HEK293 (cell line): ENCODE measurements around the gene CENPO.
A peak's percentile ranks its signal among the peaks of the same experiment; 100 is the strongest.

Experiments
- PRDM1 ChIP-seq: fragments of 450-650 bp; formaldehyde crosslinking; IDR thresholded peaks from 2 replicates; pipeline ENCODE4; 2016; ENCODE audit warnings: missing biosample characterization, missing genetic modification characterization
- RBAK ChIP-seq: fragments of 450-650 bp; formaldehyde crosslinking; IDR thresholded peaks from 2 replicates; pipeline ENCODE4 v1.5.1; 2016; ENCODE audit warnings: missing biosample characterization, missing genetic modification characterization
- SCRT2 ChIP-seq: fragments of 450-650 bp; formaldehyde crosslinking; IDR thresholded peaks from 2 replicates; pipeline ENCODE4 v1.5.1; 2016; ENCODE audit warnings: missing biosample characterization, missing genetic modification characterization
- ZFHX2 ChIP-seq: fragments of 450-650 bp; formaldehyde crosslinking; conservative IDR thresholded peaks from 2 replicates; pipeline ENCODE4 v1.5.1; 2016; ENCODE audit warnings: missing biosample characterization, missing genetic modification characterization
- ZNF121 ChIP-seq: fragments of 450-650 bp; formaldehyde crosslinking; IDR thresholded peaks from 2 replicates; pipeline ENCODE4 v1.5.1; 2016; ENCODE audit warnings: missing biosample characterization, missing genetic modification characterization
- ZNF140 ChIP-seq: fragments of 450-650 bp; formaldehyde crosslinking; IDR thresholded peaks from 2 replicates; pipeline ENCODE4 v1.5.1; 2016; ENCODE audit warnings: missing biosample characterization, missing genetic modification characterization
- ZNF214 ChIP-seq: fragments of 450-650 bp; formaldehyde crosslinking; IDR thresholded peaks from 2 replicates; pipeline ENCODE4 v1.5.1; 2017; ENCODE audit warnings: missing biosample characterization, mild to moderate bottlenecking, missing genetic modification characterization, borderline replicate concordance
- ZNF274 ChIP-seq, 2 experiments: fragments of 200-500 bp in 1 of 2; fragments of 450-650 bp in 1 of 2; sonication (Bioruptor generic) in 1 of 2; formaldehyde crosslinking in 1 of 2; IDR thresholded peaks; 2 replicates each; pipeline versions ENCODE4 v1.5.1 to v1.6.1; 2014 to 2016; ENCODE audit warnings: borderline replicate concordance in 1 of 2, inconsistent platforms in 1 of 2, low read length in 1 of 2, missing biosample characterization in 1 of 2, missing genetic modification characterization in 1 of 2
- ZNF324 ChIP-seq: fragments of 450-650 bp; formaldehyde crosslinking; IDR thresholded peaks from 2 replicates; pipeline ENCODE4 v1.5.1; 2016; ENCODE audit warnings: missing biosample characterization, missing genetic modification characterization
- ZNF426 ChIP-seq: fragments of 450-650 bp; formaldehyde crosslinking; IDR thresholded peaks from 2 replicates; pipeline ENCODE4 v1.5.1; 2017; ENCODE audit warnings: missing biosample characterization, missing genetic modification characterization, mild to moderate bottlenecking, inconsistent platforms, moderate library complexity
- ZNF501 ChIP-seq: fragments of 450-650 bp; formaldehyde crosslinking; IDR thresholded peaks from 2 replicates; pipeline ENCODE4 v1.5.1; 2016; ENCODE audit warnings: missing biosample characterization, missing genetic modification characterization
- ZNF529 ChIP-seq: fragments of 450-650 bp; formaldehyde crosslinking; IDR thresholded peaks from 2 replicates; pipeline ENCODE4 v1.5.1; 2017; ENCODE audit warnings: missing genetic modification characterization, missing biosample characterization; ENCODE audit not compliant: insufficient replicate concordance
- ZNF544 ChIP-seq: fragments of 450-650 bp; formaldehyde crosslinking; IDR thresholded peaks from 2 replicates; pipeline ENCODE4 v1.5.0; 2017; ENCODE audit warnings: missing biosample characterization, missing genetic modification characterization
- ZNF571 ChIP-seq: fragments of 450-650 bp; formaldehyde crosslinking; IDR thresholded peaks from 2 replicates; pipeline ENCODE4 v1.5.0; 2017; ENCODE audit warnings: missing biosample characterization, missing genetic modification characterization
- ZNF621 ChIP-seq: fragments of 450-650 bp; formaldehyde crosslinking; IDR thresholded peaks from 2 replicates; pipeline ENCODE4 v1.5.1; 2017; ENCODE audit warnings: missing biosample characterization, missing genetic modification characterization
- ZNF626 ChIP-seq: fragments of 450-650 bp; sonication (Bioruptor Pico); formaldehyde crosslinking; IDR thresholded peaks from 2 replicates; pipeline ENCODE4 v1.5.1; 2018; ENCODE audit warnings: missing biosample characterization, missing genetic modification characterization, inconsistent platforms
- ZNF664 ChIP-seq: fragments of 450-650 bp; formaldehyde crosslinking; IDR thresholded peaks from 2 replicates; pipeline ENCODE4 v1.5.1; 2016; ENCODE audit warnings: missing biosample characterization, missing genetic modification characterization
- ZNF785 ChIP-seq: fragments of 450-650 bp; formaldehyde crosslinking; IDR thresholded peaks from 2 replicates; pipeline ENCODE4 v1.5.1; 2016; ENCODE audit warnings: missing biosample characterization, missing genetic modification characterization
- ZNF837 ChIP-seq: fragments of 450-650 bp; formaldehyde crosslinking; IDR thresholded peaks from 2 replicates; pipeline ENCODE4 v1.5.1; 2016; ENCODE audit warnings: missing biosample characterization, missing genetic modification characterization
- TF ChIP-seq, protein P1 (sequence below): fragments of 450-650 bp; IDR thresholded peaks from 2 replicates; pipeline ENCODE4 v1.5.1; 2018; ENCODE audit warnings: missing biosample characterization, mild to moderate bottlenecking, missing genetic modification characterization
- TF ChIP-seq, protein P2 (sequence below): fragments of 450-650 bp; formaldehyde crosslinking; IDR thresholded peaks from 2 replicates; pipeline ENCODE4 v1.5.1; 2017; ENCODE audit warnings: missing biosample characterization, missing genetic modification characterization
- TF ChIP-seq, protein P3 (sequence below): fragments of 450-650 bp; formaldehyde crosslinking; IDR thresholded peaks from 2 replicates; pipeline ENCODE4 v1.5.1; 2016; ENCODE audit warnings: missing biosample characterization, missing genetic modification characterization
- TF ChIP-seq, protein P4 (sequence below): fragments of 450-650 bp; formaldehyde crosslinking; IDR thresholded peaks from 2 replicates; pipeline ENCODE4 v1.5.0; 2017; ENCODE audit warnings: missing biosample characterization, missing genetic modification characterization, borderline replicate concordance
- TF ChIP-seq, protein P5 (sequence below): fragments of 450-650 bp; formaldehyde crosslinking; IDR thresholded peaks from 2 replicates; pipeline ENCODE4 v1.5.1; 2016; ENCODE audit warnings: missing biosample characterization, missing genetic modification characterization
- TF ChIP-seq, protein P6 (sequence below): IDR thresholded peaks from 2 replicates; pipeline ENCODE4 v1.6.1; 2011; ENCODE audit warnings: mild to moderate bottlenecking, low read depth, low read length, borderline replicate concordance

Gene CENPO

DNA sequence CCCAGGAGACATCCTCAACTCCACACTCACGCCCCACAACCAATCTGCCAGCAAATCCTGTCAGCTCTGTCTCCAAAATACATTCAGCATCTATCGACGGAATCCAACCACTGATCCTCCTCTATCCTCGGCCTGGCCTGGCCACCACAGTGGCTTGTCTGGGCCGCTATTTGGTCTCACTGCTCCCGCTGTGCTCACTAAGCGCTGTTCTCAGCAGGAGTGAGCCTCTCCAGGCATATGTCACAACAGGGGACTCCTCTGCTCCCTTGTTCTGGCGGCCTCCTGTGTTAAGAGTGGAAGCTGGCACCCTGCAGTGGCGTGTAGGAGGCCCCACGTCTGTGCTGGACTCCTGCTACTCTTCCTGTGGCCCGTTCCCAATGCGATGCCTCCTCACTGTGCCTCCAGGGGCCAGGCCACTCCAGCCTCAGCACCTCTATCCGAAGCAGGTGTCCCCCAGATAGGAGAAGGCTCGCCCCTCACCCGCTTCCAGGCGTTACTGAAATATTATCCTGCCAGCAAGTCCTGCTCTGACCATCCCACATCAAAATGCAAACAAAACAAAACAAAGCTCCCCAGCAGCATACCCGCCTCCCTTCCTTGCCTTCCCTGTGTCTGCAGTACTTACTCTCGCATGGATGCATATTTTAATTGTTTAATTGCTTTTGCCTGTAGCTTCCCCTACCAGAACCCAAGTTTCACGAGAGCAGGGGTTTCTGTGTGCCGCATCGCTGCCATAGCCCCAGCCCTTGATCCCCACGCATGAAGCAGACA is 39.9 kb downstream of the CENPO start (continued):
- TF ChIP-seq, protein P1, sequence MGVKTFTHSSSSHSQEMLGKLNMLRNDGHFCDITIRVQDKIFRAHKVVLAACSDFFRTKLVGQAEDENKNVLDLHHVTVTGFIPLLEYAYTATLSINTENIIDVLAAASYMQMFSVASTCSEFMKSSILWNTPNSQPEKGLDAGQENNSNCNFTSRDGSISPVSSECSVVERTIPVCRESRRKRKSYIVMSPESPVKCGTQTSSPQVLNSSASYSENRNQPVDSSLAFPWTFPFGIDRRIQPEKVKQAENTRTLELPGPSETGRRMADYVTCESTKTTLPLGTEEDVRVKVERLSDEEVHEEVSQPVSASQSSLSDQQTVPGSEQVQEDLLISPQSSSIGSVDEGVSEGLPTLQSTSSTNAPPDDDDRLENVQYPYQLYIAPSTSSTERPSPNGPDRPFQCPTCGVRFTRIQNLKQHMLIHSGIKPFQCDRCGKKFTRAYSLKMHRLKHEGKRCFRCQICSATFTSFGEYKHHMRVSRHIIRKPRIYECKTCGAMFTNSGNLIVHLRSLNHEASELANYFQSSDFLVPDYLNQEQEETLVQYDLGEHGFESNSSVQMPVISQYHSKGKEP: peak; percentile 77; the same call in 1 of the 2 replicates
- TF ChIP-seq SCRT2 (tag by site-specific recombination) (peak; percentile 39; the same call in 1 of the 2 replicates), ZNF501 (tag by site-specific recombination) (no peak), ZNF664 (no peak), ZNF324 (no peak), RBAK (tag by site-specific recombination) (no peak), ZNF785 (tag by site-specific recombination) (no peak), ZNF214 (no peak), ZNF571 (no peak), ZNF837 (no peak), ZNF140 (tag by site-specific recombination) (no peak), ZFHX2 (tag by site-specific recombination) (peak; percentile 48; the same call in 1 of the 2 replicates), ZNF626 (tag by site-specific recombination) (no peak), ZNF426 (tag by site-specific recombination) (no peak), ZNF621 (no peak), PRDM1 (tag by site-specific recombination) (no peak), ZNF274 (IDR thresholded peaks at IDR 0.05; ENCODE audit: low read length) (no peak), ZNF274 (tag by site-specific recombination; IDR thresholded peaks at IDR 0.05; ENCODE audit: borderline replicate concordance) (no peak), ZNF529 (tag by site-specific recombination) (no peak), ZNF121 (tag by site-specific recombination) (no peak), ZNF544 (no peak)
- TF ChIP-seq, protein P2, sequence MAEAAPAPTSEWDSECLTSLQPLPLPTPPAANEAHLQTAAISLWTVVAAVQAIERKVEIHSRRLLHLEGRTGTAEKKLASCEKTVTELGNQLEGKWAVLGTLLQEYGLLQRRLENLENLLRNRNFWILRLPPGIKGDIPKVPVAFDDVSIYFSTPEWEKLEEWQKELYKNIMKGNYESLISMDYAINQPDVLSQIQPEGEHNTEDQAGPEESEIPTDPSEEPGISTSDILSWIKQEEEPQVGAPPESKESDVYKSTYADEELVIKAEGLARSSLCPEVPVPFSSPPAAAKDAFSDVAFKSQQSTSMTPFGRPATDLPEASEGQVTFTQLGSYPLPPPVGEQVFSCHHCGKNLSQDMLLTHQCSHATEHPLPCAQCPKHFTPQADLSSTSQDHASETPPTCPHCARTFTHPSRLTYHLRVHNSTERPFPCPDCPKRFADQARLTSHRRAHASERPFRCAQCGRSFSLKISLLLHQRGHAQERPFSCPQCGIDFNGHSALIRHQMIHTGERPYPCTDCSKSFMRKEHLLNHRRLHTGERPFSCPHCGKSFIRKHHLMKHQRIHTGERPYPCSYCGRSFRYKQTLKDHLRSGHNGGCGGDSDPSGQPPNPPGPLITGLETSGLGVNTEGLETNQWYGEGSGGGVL (tag by site-specific recombination): no peak
- TF ChIP-seq, protein P3, sequence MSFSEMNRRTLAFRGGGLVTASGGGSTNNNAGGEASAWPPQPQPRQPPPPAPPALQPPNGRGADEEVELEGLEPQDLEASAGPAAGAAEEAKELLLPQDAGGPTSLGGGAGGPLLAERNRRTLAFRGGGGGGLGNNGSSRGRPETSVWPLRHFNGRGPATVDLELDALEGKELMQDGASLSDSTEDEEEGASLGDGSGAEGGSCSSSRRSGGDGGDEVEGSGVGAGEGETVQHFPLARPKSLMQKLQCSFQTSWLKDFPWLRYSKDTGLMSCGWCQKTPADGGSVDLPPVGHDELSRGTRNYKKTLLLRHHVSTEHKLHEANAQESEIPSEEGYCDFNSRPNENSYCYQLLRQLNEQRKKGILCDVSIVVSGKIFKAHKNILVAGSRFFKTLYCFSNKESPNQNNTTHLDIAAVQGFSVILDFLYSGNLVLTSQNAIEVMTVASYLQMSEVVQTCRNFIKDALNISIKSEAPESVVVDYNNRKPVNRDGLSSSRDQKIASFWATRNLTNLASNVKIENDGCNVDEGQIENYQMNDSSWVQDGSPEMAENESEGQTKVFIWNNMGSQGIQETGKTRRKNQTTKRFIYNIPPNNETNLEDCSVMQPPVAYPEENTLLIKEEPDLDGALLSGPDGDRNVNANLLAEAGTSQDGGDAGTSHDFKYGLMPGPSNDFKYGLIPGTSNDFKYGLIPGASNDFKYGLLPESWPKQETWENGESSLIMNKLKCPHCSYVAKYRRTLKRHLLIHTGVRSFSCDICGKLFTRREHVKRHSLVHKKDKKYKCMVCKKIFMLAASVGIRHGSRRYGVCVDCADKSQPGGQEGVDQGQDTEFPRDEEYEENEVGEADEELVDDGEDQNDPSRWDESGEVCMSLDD (tag by site-specific recombination): no peak
- TF ChIP-seq, protein P4, sequence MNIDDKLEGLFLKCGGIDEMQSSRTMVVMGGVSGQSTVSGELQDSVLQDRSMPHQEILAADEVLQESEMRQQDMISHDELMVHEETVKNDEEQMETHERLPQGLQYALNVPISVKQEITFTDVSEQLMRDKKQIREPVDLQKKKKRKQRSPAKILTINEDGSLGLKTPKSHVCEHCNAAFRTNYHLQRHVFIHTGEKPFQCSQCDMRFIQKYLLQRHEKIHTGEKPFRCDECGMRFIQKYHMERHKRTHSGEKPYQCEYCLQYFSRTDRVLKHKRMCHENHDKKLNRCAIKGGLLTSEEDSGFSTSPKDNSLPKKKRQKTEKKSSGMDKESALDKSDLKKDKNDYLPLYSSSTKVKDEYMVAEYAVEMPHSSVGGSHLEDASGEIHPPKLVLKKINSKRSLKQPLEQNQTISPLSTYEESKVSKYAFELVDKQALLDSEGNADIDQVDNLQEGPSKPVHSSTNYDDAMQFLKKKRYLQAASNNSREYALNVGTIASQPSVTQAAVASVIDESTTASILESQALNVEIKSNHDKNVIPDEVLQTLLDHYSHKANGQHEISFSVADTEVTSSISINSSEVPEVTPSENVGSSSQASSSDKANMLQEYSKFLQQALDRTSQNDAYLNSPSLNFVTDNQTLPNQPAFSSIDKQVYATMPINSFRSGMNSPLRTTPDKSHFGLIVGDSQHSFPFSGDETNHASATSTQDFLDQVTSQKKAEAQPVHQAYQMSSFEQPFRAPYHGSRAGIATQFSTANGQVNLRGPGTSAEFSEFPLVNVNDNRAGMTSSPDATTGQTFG (tag by site-specific recombination): no peak
- TF ChIP-seq, protein P5, sequence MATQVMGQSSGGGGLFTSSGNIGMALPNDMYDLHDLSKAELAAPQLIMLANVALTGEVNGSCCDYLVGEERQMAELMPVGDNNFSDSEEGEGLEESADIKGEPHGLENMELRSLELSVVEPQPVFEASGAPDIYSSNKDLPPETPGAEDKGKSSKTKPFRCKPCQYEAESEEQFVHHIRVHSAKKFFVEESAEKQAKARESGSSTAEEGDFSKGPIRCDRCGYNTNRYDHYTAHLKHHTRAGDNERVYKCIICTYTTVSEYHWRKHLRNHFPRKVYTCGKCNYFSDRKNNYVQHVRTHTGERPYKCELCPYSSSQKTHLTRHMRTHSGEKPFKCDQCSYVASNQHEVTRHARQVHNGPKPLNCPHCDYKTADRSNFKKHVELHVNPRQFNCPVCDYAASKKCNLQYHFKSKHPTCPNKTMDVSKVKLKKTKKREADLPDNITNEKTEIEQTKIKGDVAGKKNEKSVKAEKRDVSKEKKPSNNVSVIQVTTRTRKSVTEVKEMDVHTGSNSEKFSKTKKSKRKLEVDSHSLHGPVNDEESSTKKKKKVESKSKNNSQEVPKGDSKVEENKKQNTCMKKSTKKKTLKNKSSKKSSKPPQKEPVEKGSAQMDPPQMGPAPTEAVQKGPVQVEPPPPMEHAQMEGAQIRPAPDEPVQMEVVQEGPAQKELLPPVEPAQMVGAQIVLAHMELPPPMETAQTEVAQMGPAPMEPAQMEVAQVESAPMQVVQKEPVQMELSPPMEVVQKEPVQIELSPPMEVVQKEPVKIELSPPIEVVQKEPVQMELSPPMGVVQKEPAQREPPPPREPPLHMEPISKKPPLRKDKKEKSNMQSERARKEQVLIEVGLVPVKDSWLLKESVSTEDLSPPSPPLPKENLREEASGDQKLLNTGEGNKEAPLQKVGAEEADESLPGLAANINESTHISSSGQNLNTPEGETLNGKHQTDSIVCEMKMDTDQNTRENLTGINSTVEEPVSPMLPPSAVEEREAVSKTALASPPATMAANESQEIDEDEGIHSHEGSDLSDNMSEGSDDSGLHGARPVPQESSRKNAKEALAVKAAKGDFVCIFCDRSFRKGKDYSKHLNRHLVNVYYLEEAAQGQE (tag by site-specific recombination): no peak
- TF ChIP-seq, protein P6, sequence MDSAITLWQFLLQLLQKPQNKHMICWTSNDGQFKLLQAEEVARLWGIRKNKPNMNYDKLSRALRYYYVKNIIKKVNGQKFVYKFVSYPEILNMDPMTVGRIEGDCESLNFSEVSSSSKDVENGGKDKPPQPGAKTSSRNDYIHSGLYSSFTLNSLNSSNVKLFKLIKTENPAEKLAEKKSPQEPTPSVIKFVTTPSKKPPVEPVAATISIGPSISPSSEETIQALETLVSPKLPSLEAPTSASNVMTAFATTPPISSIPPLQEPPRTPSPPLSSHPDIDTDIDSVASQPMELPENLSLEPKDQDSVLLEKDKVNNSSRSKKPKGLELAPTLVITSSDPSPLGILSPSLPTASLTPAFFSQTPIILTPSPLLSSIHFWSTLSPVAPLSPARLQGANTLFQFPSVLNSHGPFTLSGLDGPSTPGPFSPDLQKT: no peak
